Measurements from ENCODE around the gene KRT40. TPM values are rescaled to one million over a fixed set of nuclear protein-coding genes. Genes with fewer than 3 reads are reported as not detected.

The KRT40 gene
- total RNA-seq, 2 donors from 2014 or later = 1.6 TPM; not detected in 1

GRCh38 chr17:41015454-41015853, 31.3 kb upstream of the KRT40 start:
- ATAC-seq = no peak
- H3K27me3 ChIP-seq = no peaks in the 10 kb centered on the region
- no peak overlapping the region for H3K4me3 ChIP-seq
- no peaks in the 10 kb centered on the region for H3K9me3 ChIP-seq
- TF ChIP-seq CTCF (IDR thresholded peaks at IDR 0.05) (no peak), POLR2A (IDR thresholded peaks at IDR 0.05) (no peak)
- H3K27ac ChIP-seq = no peak overlapping the region
- no peaks in the 10 kb centered on the region for H3K36me3 ChIP-seq (replicated peaks in 1 of 2; ENCODE audit: insufficient read depth in 1 of 2, low read depth in 2 of 2)
- no peaks in the 10 kb centered on the region for H3K4me1 ChIP-seq
- DNase-seq = no peak
- intact Hi-C loops (cut with DNase I) = no loop called here
- WGBS, 2 donors = 56 to 67% methylated on average over 7 of the region's 7 CpGs

GRCh38 chr17:41013606-41014005, 29.5 kb upstream of the KRT40 start:
- no peak overlapping the region for H3K27ac ChIP-seq
- H3K4me3 ChIP-seq = no peak overlapping the region
- no peaks in the 10 kb centered on the region for H3K27me3 ChIP-seq
- H3K9me3 ChIP-seq = no peaks in the 10 kb centered on the region
- intact Hi-C loops (cut with DNase I) = no loop called here
- H3K4me1 ChIP-seq = no peaks in the 10 kb centered on the region
- H3K36me3 ChIP-seq (replicated peaks in 1 of 2; ENCODE audit: insufficient read depth in 1 of 2, low read depth in 2 of 2) = no peaks in the 10 kb centered on the region
- 5 to 31% methylated on average over 1 of the region's 1 CpG for WGBS, 2 donors
- no peak for ATAC-seq
- DNase-seq = no peak
- TF ChIP-seq CTCF (IDR thresholded peaks at IDR 0.05) = no peak
- no peak for TF ChIP-seq POLR2A (IDR thresholded peaks at IDR 0.05)

- Histone ChIP-seq H3K9me3 (no peaks in the 10 kb centered on the region), H3K27me3 (no peaks in the 10 kb centered on the region), H3K27ac (no peak overlapping the region), H3K36me3 (replicated peaks in 1 of 2; ENCODE audit: insufficient read depth in 1 of 2, low read depth in 2 of 2) (no peaks in the 10 kb centered on the region), H3K4me3 (no peak overlapping the region), H3K4me1 (no peaks in the 10 kb centered on the region)
- WGBS, 2 donors = 71 to 80% methylated on average over 3 of the region's 3 CpGs
- TF ChIP-seq CTCF (IDR thresholded peaks at IDR 0.05) (no peak), POLR2A (IDR thresholded peaks at IDR 0.05) (no peak)
- ATAC-seq (no peak), DNase-seq (no peak)
- intact Hi-C loops (cut with DNase I) = no loop called here
Observed at GRCh38 chr17:41013181-41013580, 29.1 kb upstream of the KRT40 start.

GRCh38 chr17:41012326-41013120, 28.4 kb upstream of the KRT40 start:
- no peak for TF ChIP-seq POLR2A (IDR thresholded peaks at IDR 0.05)
- TF ChIP-seq CTCF (IDR thresholded peaks at IDR 0.05) = no peak
- 66 to 76% methylated on average over 6 of the region's 6 CpGs for WGBS, 2 donors

GRCh38 chr17:41010441-41010840, 26.3 kb upstream of the KRT40 start:
- H3K27ac ChIP-seq = no peak overlapping the region
- no peak for TF ChIP-seq POLR2A (IDR thresholded peaks at IDR 0.05)
- TF ChIP-seq CTCF (IDR thresholded peaks at IDR 0.05) = no peak
- DNase-seq = no peak
- no peaks in the 10 kb centered on the region for H3K36me3 ChIP-seq (replicated peaks in 1 of 2; ENCODE audit: insufficient read depth in 1 of 2, low read depth in 2 of 2)
- no peak for ATAC-seq
- H3K9me3 ChIP-seq = no peaks in the 10 kb centered on the region
- no peak overlapping the region for H3K4me3 ChIP-seq
- no peaks in the 10 kb centered on the region for H3K4me1 ChIP-seq
- intact Hi-C loops (cut with DNase I) = no loop called here
- H3K27me3 ChIP-seq = no peaks in the 10 kb centered on the region

More at GRCh38 chr17:41012326-41013120, 28.4 kb upstream of the KRT40 start:
- Histone ChIP-seq H3K27ac (no peak overlapping the region), H3K4me3 (no peak overlapping the region), H3K27me3 (no peaks in the 10 kb centered on the region), H3K9me3 (no peaks in the 10 kb centered on the region), H3K4me1 (no peaks in the 10 kb centered on the region), H3K36me3 (replicated peaks in 1 of 2; ENCODE audit: insufficient read depth in 1 of 2, low read depth in 2 of 2) (no peaks in the 10 kb centered on the region)
- ATAC-seq (no peak), DNase-seq (no peak)
- intact Hi-C loops (cut with DNase I) = no loop called here
